ENCODE results near the gene MACROD2. TPM values are rescaled to one million over a fixed set of nuclear protein-coding genes. Genes with fewer than 3 reads are reported as not detected.

Gene MACROD2
- total and polyA plus RNA-seq, 2 donors (not counting 1 experiment from before 2014, with no cell fraction given), result 5.3 to 6.7 TPM

DNA sequence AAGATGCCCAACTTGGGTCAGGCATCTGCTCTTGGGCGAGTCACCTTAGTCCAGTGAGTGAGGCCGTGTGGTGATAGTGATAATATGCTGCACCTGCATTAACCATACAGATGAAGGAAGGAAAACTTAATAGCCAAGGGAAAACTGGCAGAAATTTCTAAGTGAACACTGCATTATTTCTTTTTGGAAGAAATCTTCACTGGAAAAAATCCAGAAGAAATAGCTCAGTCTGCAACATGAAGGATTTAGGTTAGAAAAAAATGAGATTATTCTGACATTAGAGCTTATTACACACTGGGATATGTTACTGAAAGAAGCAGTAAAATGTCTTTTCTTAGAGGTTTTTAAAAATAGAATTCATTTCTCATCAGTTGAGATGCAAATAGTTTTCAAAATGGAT lies 1630.7 kb downstream of the MACROD2 start:
- Histone ChIP-seq H3K4me1 (ENCODE audit: control insufficient read depth in 2 of 2, insufficient read depth in 2 of 2, low read length in 2 of 2) (no peaks in the 10 kb centered on the region), H3K4me2 (replicated peaks; ENCODE audit: low read depth, low read length, poor library complexity, severe bottlenecking) (no peak overlapping the region), H3K36me3 (replicated peaks in 1 of 2; ENCODE audit: control extremely low read depth in 1 of 2, control insufficient read depth in 1 of 2, extremely low read depth in 1 of 2, insufficient read depth in 2 of 2, low read length in 1 of 2) (no peaks in the 10 kb centered on the region), H3K9me3 (ENCODE audit: control extremely low read depth in 1 of 3, control insufficient read depth in 2 of 3, insufficient read depth in 1 of 3, low read length in 2 of 3) (no peaks in the 10 kb centered on the region), H3K4me3 (ENCODE audit: control extremely low read depth in 1 of 5, extremely low read depth in 1 of 5, insufficient read depth in 1 of 5, low read depth in 2 of 5, low read length in 4 of 5) (no peak overlapping the region), H4K20me1 (ENCODE audit: control insufficient read depth, insufficient read depth, low read length, poor library complexity, severe bottlenecking) (no peaks in the 10 kb centered on the region), H3K27ac (ENCODE audit: low read length in 2 of 2) (no peak overlapping the region), H2AFZ (ENCODE audit: insufficient read depth, low read depth, low read length, poor library complexity, severe bottlenecking) (no peak overlapping the region), H3K27me3 (replicated peaks in 1 of 4; ENCODE audit: control extremely low read depth in 1 of 4, control insufficient read depth in 3 of 4, insufficient read depth in 4 of 4, low read length in 3 of 4) (peaks cover 0 to 2% (median 0%) of the 10 kb centered on the region in 4 experiments), H3K79me2 (ENCODE audit: control insufficient read depth, insufficient read depth, low read length) (no peaks in the 10 kb centered on the region), H3K9ac (ENCODE audit: low read length) (no peak overlapping the region)
- Mint-ChIP-seq H3K4me3 (no peak overlapping the region), H3K27ac (no peak overlapping the region), H3K4me1 (no peaks in the 10 kb centered on the region), H3K9me3 (ENCODE audit: insufficient read depth) (no peaks in the 10 kb centered on the region), H3K27me3 (peaks cover 11% of the 10 kb centered on the region)
- no peak for DNase-seq
- ChIA-PET CTCF (interaction anchor here (0.7 kb wide), 1 partner anchor 48 kb away, joined by 3 read pairs; no protein-coding TSS in a partner anchor), POLR2A (no interaction called here)
- ATAC-seq (ENCODE audit: low read depth), result no peak
- intact Hi-C loops (cut with micrococcal nuclease), result no loop called here
- TF ChIP-seq EZH2 (IDR thresholded peaks at IDR 0.05; ENCODE audit: borderline replicate concordance, insufficient read depth, low read depth, low read length, poor library complexity, severe bottlenecking), result no peak
- TF ChIP-seq, protein P1, sequence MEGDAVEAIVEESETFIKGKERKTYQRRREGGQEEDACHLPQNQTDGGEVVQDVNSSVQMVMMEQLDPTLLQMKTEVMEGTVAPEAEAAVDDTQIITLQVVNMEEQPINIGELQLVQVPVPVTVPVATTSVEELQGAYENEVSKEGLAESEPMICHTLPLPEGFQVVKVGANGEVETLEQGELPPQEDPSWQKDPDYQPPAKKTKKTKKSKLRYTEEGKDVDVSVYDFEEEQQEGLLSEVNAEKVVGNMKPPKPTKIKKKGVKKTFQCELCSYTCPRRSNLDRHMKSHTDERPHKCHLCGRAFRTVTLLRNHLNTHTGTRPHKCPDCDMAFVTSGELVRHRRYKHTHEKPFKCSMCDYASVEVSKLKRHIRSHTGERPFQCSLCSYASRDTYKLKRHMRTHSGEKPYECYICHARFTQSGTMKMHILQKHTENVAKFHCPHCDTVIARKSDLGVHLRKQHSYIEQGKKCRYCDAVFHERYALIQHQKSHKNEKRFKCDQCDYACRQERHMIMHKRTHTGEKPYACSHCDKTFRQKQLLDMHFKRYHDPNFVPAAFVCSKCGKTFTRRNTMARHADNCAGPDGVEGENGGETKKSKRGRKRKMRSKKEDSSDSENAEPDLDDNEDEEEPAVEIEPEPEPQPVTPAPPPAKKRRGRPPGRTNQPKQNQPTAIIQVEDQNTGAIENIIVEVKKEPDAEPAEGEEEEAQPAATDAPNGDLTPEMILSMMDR (IDR thresholded peaks at IDR 0.05), result no peak
- no CpG with 5 or more reads among the region's 2 CpGs for WGBS (ENCODE audit: insufficient coverage)

DNA sequence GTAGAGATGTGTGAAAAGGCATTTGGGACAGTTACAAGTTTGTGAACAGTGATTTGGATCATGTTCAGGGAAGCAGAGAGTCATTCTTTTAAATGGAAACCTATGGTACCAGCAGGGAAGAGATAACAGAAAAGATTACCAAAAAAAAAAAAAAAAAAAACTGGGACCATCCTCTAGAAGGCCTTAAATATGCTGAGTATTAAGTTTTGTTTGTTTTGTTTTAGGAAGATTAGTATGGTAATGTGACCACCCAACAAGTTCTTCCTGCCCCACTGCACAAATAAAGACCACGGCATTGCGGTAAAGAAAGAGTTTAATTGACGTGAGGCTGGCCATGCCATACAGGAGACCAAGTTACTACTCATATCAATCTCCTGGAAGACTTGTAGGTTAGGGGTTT lies 1631.8 kb downstream of the MACROD2 start:
- H3K4me1 ChIP-seq (ENCODE audit: control insufficient read depth in 2 of 2, insufficient read depth in 2 of 2, low read length in 2 of 2), result no peaks in the 10 kb centered on the region
- H3K4me3 Mint-ChIP-seq, result no peak overlapping the region
- H3K79me2 ChIP-seq (ENCODE audit: control insufficient read depth, insufficient read depth, low read length), result no peaks in the 10 kb centered on the region
- DNase-seq, result no peak
- peaks cover 16% of the 10 kb centered on the region for H3K27me3 Mint-ChIP-seq
- no peak overlapping the region for H3K4me2 ChIP-seq (replicated peaks; ENCODE audit: low read depth, low read length, poor library complexity, severe bottlenecking)
- peaks cover 0 to 2% (median 1%) of the 10 kb centered on the region in 4 experiments for H3K27me3 ChIP-seq (replicated peaks in 1 of 4; ENCODE audit: control extremely low read depth in 1 of 4, control insufficient read depth in 3 of 4, insufficient read depth in 4 of 4, low read length in 3 of 4)
- WGBS (ENCODE audit: insufficient coverage), result no CpG with 5 or more reads among the region's 3 CpGs
- TF ChIP-seq, protein P1 (IDR thresholded peaks at IDR 0.05), result no peak
- no peak for TF ChIP-seq EZH2 (IDR thresholded peaks at IDR 0.05; ENCODE audit: borderline replicate concordance, insufficient read depth, low read depth, low read length, poor library complexity, severe bottlenecking)
- CTCF ChIA-PET, result no interaction called here
- no peaks in the 10 kb centered on the region for H3K9me3 ChIP-seq (ENCODE audit: control extremely low read depth in 1 of 3, control insufficient read depth in 2 of 3, insufficient read depth in 1 of 3, low read length in 2 of 3)
- no peaks in the 10 kb centered on the region for H4K20me1 ChIP-seq (ENCODE audit: control insufficient read depth, insufficient read depth, low read length, poor library complexity, severe bottlenecking)
- POLR2A ChIA-PET, result no interaction called here
- no peak overlapping the region for H3K9ac ChIP-seq (ENCODE audit: low read length)
- no peaks in the 10 kb centered on the region for H3K36me3 ChIP-seq (replicated peaks in 1 of 2; ENCODE audit: control extremely low read depth in 1 of 2, control insufficient read depth in 1 of 2, extremely low read depth in 1 of 2, insufficient read depth in 2 of 2, low read length in 1 of 2)
- H3K27ac ChIP-seq (ENCODE audit: low read length in 2 of 2), result no peak overlapping the region
- H3K4me1 Mint-ChIP-seq, result no peaks in the 10 kb centered on the region
- intact Hi-C loops (cut with micrococcal nuclease), result no loop called here
- H3K9me3 Mint-ChIP-seq (ENCODE audit: insufficient read depth), result no peaks in the 10 kb centered on the region
- H3K27ac Mint-ChIP-seq, result no peak overlapping the region
- no peak overlapping the region for H2AFZ ChIP-seq (ENCODE audit: insufficient read depth, low read depth, low read length, poor library complexity, severe bottlenecking)
- H3K4me3 ChIP-seq (ENCODE audit: control extremely low read depth in 1 of 5, extremely low read depth in 1 of 5, insufficient read depth in 1 of 5, low read depth in 2 of 5, low read length in 4 of 5), result no peak overlapping the region
- ATAC-seq (ENCODE audit: low read depth), result no peak
